ENCODE data around the gene PAOX. TPM values are rescaled to one million over a fixed set of nuclear protein-coding genes. Genes with fewer than 3 reads are reported as not detected.

Gene PAOX
- total and polyA plus RNA-seq, 8 donors = 5.1 to 7.9 (median 6.5) TPM

GRCh38 chr10:133377025-133377817, 1.8 kb upstream of the PAOX start:
- Histone ChIP-seq H3K27me3 (peaks cover 0 to 29% of the 10 kb centered on the region in 2 donors), H3K4me3 (no peak overlapping the region), H3K9me3 (no peaks in the 10 kb centered on the region), H3K27ac (no peak overlapping the region), H3K4me1 (peaks cover 9 to 39% of the 10 kb centered on the region in 2 donors), H3K36me3 (no peaks in the 10 kb centered on the region)
- DNase-seq (peak in 1 of 4 donors; percentile 75), ATAC-seq (no peak)
- intact Hi-C loops (cut with DNase I) = no loop called here
- no peak for TF ChIP-seq CTCF (IDR thresholded peaks at IDR 0.05)

- TF ChIP-seq CTCF (IDR thresholded peaks at IDR 0.05) = no peak
- Histone ChIP-seq H3K4me3 (peak overlapping the region; percentile 56 to 81), H3K36me3 (no peaks in the 10 kb centered on the region), H3K27ac (peak overlapping the region; percentile 42 to 76), H3K4me1 (peaks cover 9 to 36% of the 10 kb centered on the region in 2 donors), H3K27me3 (peaks cover 0 to 29% of the 10 kb centered on the region in 2 donors), H3K9me3 (no peaks in the 10 kb centered on the region)
- intact Hi-C loops (cut with DNase I) = no loop called here
- DNase-seq = no peak
- ATAC-seq = no peak
Observed at GRCh38 chr10:133377818-133378250, 1.2 kb upstream of the PAOX start.

- peak overlapping the region; percentile 56 to 81 for H3K4me3 ChIP-seq
- no peak for TF ChIP-seq CTCF (IDR thresholded peaks at IDR 0.05)
- peak; percentile 88 for ATAC-seq
Observed at GRCh38 chr10:133378251-133379096, 588 bp upstream of the PAOX start.

GRCh38 chr10:133379801-133380666, 972 bp downstream of the PAOX start:
- intact Hi-C loops (cut with DNase I) = no loop called here
- Histone ChIP-seq H3K4me3 (peak overlapping the region; percentile 61 to 81), H3K36me3 (no peaks in the 10 kb centered on the region), H3K4me1 (peaks cover 4 to 26% of the 10 kb centered on the region in 2 donors), H3K27ac (no peak overlapping the region), H3K27me3 (peaks cover 0 to 29% of the 10 kb centered on the region in 2 donors), H3K9me3 (no peaks in the 10 kb centered on the region)
- DNase-seq = peak in 1 of 4 donors; percentile 82
- no peak for ATAC-seq
- TF ChIP-seq CTCF (IDR thresholded peaks at IDR 0.05) = no peak

More at GRCh38 chr10:133378251-133379096, 588 bp upstream of the PAOX start:
- Histone ChIP-seq H3K27me3 (peaks cover 0 to 29% of the 10 kb centered on the region in 2 donors), H3K9me3 (no peaks in the 10 kb centered on the region), H3K27ac (peak overlapping the region; percentile 42 to 76), H3K4me1 (peaks cover 9 to 36% of the 10 kb centered on the region in 2 donors), H3K36me3 (no peaks in the 10 kb centered on the region)
- peak; percentile 60 to 94 (median 74) for DNase-seq
- intact Hi-C loops (cut with DNase I) = no loop called here

All from left lung (tissue), 10 donors.